Neutrophil (primary cell): Measurements from ENCODE around the gene FLOT2.

ENCODE experiments used
- H3K27ac ChIP-seq: fragments of 200-600 bp; sonication (generic); 2 replicates; pipeline ENCODE4 v1.5.1; 2016; ENCODE audit warnings: mild to moderate bottlenecking, moderate library complexity
- H3K27me3 ChIP-seq: fragments of 200-600 bp; sonication (generic); 2 replicates; pipeline ENCODE4 v1.6.0; 2016; ENCODE audit warnings: mild to moderate bottlenecking
- H3K36me3 ChIP-seq: fragments of 200-600 bp; sonication (generic); 2 replicates; pipeline ENCODE4 v1.5.1; 2017
- H3K4me1 ChIP-seq, 2 experiments: fragments of 200-600 bp in 1 of 2; sonication (generic) in 1 of 2; 1 replicate in 1 of 2; 2 replicates in 1 of 2; pipeline versions ENCODE4 v1.5.1 to v1.6.1; 2013 to 2016; ENCODE audit warnings: low read depth in 1 of 2, low read length in 1 of 2, mild to moderate bottlenecking in 1 of 2, moderate library complexity in 1 of 2; ENCODE audit not compliant: control insufficient read depth in 1 of 2, insufficient read depth in 1 of 2
- H3K4me3 ChIP-seq, 2 experiments: fragments of 200-600 bp in 1 of 2; sonication (generic) in 1 of 2; 1 replicate in 1 of 2; 2 replicates in 1 of 2; pipeline ENCODE4 v1.5.1; 2013 to 2016; ENCODE audit warnings: low read depth in 1 of 2, low read length in 1 of 2, mild to moderate bottlenecking in 1 of 2, moderate library complexity in 1 of 2
- H3K9me3 ChIP-seq: fragments of 200-600 bp; sonication (generic); 2 replicates; pipeline ENCODE4 v1.5.1; 2016
- CTCF ChIP-seq: fragments of 200-600 bp; sonication (generic); IDR thresholded peaks from 2 replicates; pipeline ENCODE4 v1.5.1; 2016; ENCODE audit warnings: antibody characterized with exemption

Gene FLOT2

GRCh38 chr17:28925912-28926365 lies 28.4 kb upstream of the FLOT2 start:
- Histone ChIP-seq H3K27ac (peak overlapping the region; percentile 96), H3K36me3 (peaks cover 28% of the 10 kb centered on the region), H3K4me3 (peak overlapping the region; percentile 48 to 53), H3K4me1 (peaks cover 64 to 72% of the 10 kb centered on the region in 2 experiments), H3K9me3 (no peaks in the 10 kb centered on the region), H3K27me3 (no peaks in the 10 kb centered on the region)
- TF ChIP-seq CTCF, result no peak

GRCh38 chr17:28920201-28920600 lies 22.7 kb upstream of the FLOT2 start:
- TF ChIP-seq CTCF, result no peak
- peak overlapping the region; percentile 72 for H3K27ac ChIP-seq
- H3K36me3 ChIP-seq, result peaks cover 85% of the 10 kb centered on the region
- no peaks in the 10 kb centered on the region for H3K9me3 ChIP-seq
- peaks cover 17 to 20% of the 10 kb centered on the region in 2 experiments for H3K4me1 ChIP-seq
- H3K27me3 ChIP-seq, result no peaks in the 10 kb centered on the region
- H3K4me3 ChIP-seq, result no peak overlapping the region

DNA sequence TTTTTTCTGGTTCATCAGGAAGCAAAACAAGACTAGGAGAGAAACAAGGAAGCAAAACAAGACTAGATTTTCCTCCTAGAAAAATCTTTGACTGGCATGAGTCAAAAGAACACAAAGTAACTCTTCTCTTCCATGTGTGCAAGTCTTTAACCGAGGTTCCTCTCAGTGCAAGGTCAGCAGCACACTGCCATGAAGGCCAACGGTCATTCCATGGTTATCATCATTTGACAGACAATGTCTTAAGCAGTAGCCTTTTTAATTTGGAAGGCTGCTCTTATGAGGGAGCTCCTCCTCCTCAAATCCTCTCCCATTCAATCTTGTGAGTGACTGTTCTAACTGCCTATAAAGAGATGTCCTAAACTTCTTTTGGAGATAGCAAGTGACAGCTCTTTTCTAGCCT lies 20.8 kb upstream of the FLOT2 start:
- Histone ChIP-seq H3K27ac (peak overlapping the region; percentile 72), H3K9me3 (no peaks in the 10 kb centered on the region), H3K4me3 (no peak overlapping the region), H3K36me3 (peaks cover 95% of the 10 kb centered on the region), H3K4me1 (peaks cover 0 to under 1% of the 10 kb centered on the region in 2 experiments), H3K27me3 (no peaks in the 10 kb centered on the region)
- no peak for TF ChIP-seq CTCF

DNA sequence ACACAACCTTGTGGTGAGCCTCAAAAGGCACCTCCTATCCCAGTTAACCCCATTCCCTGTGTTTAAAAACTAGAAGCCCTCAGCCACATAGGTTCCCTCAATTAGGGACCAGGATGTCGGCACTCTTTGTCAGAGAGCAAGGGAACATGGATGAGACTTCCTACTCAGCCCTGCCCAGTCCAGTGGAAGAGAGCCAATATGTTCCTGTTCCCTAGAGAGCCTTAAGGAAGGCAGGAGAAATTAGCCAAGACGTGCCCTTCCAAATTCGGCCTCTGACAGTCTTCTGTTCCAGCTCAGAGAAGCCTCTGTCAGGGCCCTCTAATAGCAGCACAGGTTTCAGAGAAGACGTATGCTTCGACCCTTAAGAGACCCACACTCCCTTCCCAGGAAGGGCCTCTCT lies 19.9 kb upstream of the FLOT2 start:
- TF ChIP-seq CTCF, result no peak
- no peaks in the 10 kb centered on the region for H3K9me3 ChIP-seq
- H3K36me3 ChIP-seq, result peaks cover 95% of the 10 kb centered on the region
- no peak overlapping the region for H3K4me3 ChIP-seq
- no peaks in the 10 kb centered on the region for H3K27me3 ChIP-seq
- H3K27ac ChIP-seq, result peak overlapping the region; percentile 72
- H3K4me1 ChIP-seq, result no peaks in the 10 kb centered on the region

GRCh38 chr17:28917029-28917428 lies 19.5 kb upstream of the FLOT2 start:
- TF ChIP-seq CTCF, result no peak
- Histone ChIP-seq H3K4me1 (no peaks in the 10 kb centered on the region), H3K27me3 (no peaks in the 10 kb centered on the region), H3K27ac (peak overlapping the region; percentile 72), H3K36me3 (peaks cover 98% of the 10 kb centered on the region), H3K9me3 (no peaks in the 10 kb centered on the region), H3K4me3 (no peak overlapping the region)
